GM19467 (cell line): ENCODE data around the gene TYRO3.

Experiments used
- ATAC-seq: cut with Tn5 transposase; IDR thresholded peaks from one replicate; pipeline ENCODE4 v1.9.1; 2021; ENCODE audit warnings: mild to moderate bottlenecking, moderate library complexity; ENCODE audit not compliant: unreplicated experiment

Gene TYRO3

GRCh38 chr15:41599061-41599460 is 40.0 kb downstream of the TYRO3 start:
- ATAC-seq = no peak

GRCh38 chr15:41603411-41603935 is 44.5 kb downstream of the TYRO3 start:
- no peak for ATAC-seq

GRCh38 chr15:41603941-41604911 is 45.2 kb downstream of the TYRO3 start:
- ATAC-seq = no peak

GRCh38 chr15:41605566-41605965 is 46.6 kb downstream of the TYRO3 start:
- ATAC-seq = no peak

GRCh38 chr15:41606997-41607396 is 48.0 kb downstream of the TYRO3 start:
- ATAC-seq = no peak

- no peak for ATAC-seq
Observed at GRCh38 chr15:41609123-41609522, 50.1 kb downstream of the TYRO3 start.

GRCh38 chr15:41610048-41610447 is 51.0 kb downstream of the TYRO3 start:
- no peak for ATAC-seq

- no peak for ATAC-seq
Observed at GRCh38 chr15:41620536-41621199, 61.7 kb downstream of the TYRO3 start.

GRCh38 chr15:41621200-41622193 is 62.5 kb downstream of the TYRO3 start:
- peak; percentile 56 for ATAC-seq

GRCh38 chr15:41622901-41623300 is 63.9 kb downstream of the TYRO3 start:
- ATAC-seq = no peak

- ATAC-seq = no peak
Observed at GRCh38 chr15:41627203-41627602, 68.2 kb downstream of the TYRO3 start.

GRCh38 chr15:41629463-41629862 is 70.5 kb downstream of the TYRO3 start:
- no peak for ATAC-seq

GRCh38 chr15:41629883-41630282 is 70.9 kb downstream of the TYRO3 start:
- ATAC-seq = no peak

GRCh38 chr15:41630616-41631217 is 71.7 kb downstream of the TYRO3 start:
- no peak for ATAC-seq

- no peak for ATAC-seq
Observed at GRCh38 chr15:41631880-41632470, 73.0 kb downstream of the TYRO3 start.
